ENCODE data around the gene MAST4.

- TF ChIP-seq CTCF (IDR thresholded peaks at IDR 0.05; ENCODE audit: low read length) (no peak), EZH2 (optimal IDR thresholded peaks at IDR 0.05; ENCODE audit: low read depth, low read length) (no peak), EZH2phosphoT487 (IDR thresholded peaks at IDR 0.05; ENCODE audit: low read length) (no peak)
Measured at GRCh38 chr5:67140413-67140812, 544.2 kb downstream of the MAST4 start.

All from MM.1S (cell line).